ENCODE results near the gene RAB5B.

DNA sequence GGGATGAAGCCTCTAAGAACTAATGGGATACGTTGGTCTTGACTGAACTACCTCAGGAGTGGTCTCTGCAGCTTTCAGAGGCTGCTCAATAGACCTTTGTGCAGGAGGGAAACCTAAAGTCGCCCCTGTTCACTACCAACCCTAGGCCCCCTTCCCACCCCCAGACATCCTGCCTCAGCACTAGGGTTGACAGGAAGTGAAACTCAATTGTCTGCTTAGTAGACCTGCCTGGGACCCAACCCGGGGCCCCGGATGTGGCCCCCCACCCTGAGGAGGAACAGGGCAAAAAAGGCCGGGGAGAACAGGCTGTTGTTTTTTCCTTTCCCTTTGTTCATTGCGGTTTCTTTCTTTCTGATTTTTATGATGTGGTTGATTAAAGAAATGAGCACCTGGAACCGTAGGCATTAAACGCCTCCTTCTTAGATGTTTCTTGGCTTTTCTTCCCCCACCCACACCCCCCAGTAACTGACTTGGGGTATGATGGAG, 44.5 kb upstream of the RAB5B start:
- TF ChIP-seq, protein P1, sequence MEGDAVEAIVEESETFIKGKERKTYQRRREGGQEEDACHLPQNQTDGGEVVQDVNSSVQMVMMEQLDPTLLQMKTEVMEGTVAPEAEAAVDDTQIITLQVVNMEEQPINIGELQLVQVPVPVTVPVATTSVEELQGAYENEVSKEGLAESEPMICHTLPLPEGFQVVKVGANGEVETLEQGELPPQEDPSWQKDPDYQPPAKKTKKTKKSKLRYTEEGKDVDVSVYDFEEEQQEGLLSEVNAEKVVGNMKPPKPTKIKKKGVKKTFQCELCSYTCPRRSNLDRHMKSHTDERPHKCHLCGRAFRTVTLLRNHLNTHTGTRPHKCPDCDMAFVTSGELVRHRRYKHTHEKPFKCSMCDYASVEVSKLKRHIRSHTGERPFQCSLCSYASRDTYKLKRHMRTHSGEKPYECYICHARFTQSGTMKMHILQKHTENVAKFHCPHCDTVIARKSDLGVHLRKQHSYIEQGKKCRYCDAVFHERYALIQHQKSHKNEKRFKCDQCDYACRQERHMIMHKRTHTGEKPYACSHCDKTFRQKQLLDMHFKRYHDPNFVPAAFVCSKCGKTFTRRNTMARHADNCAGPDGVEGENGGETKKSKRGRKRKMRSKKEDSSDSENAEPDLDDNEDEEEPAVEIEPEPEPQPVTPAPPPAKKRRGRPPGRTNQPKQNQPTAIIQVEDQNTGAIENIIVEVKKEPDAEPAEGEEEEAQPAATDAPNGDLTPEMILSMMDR (IDR thresholded peaks at IDR 0.05; ENCODE audit: insufficient read depth, low read length, poor library complexity, severe bottlenecking) = no peak
- TF ChIP-seq EZH2phosphoT487 (conservative IDR thresholded peaks at IDR 0.05; ENCODE audit: low read length) = no peak
